DMS153 (cell line): ENCODE results near the gene FITM2.
"Not testable (repeated sequence)": the region's sequence is repeated elsewhere in the genome, so short reads cannot be mapped to it uniquely, and the experiment has no call there.

Experiments used
- DNase-seq: peaks from one replicate; lab custom pipeline; 2025; lab: John Stamatoyannopoulos, UW

FITM2 gene

GRCh38 chr20:44331201-44331600 lies 20.2 kb upstream of the FITM2 start:
- no peak for DNase-seq

- no peak for DNase-seq
Measured at GRCh38 chr20:44328428-44328827, 17.4 kb upstream of the FITM2 start.

GRCh38 chr20:44327748-44328147 lies 16.7 kb upstream of the FITM2 start:
- not testable (repeated sequence) for DNase-seq

GRCh38 chr20:44326391-44327159 lies 15.6 kb upstream of the FITM2 start:
- no peak for DNase-seq

GRCh38 chr20:44324343-44324742 lies 13.3 kb upstream of the FITM2 start:
- DNase-seq: no peak

GRCh38 chr20:44319839-44320422 lies 8.9 kb upstream of the FITM2 start:
- no peak for DNase-seq

- no peak for DNase-seq
Measured at GRCh38 chr20:44314870-44315269, 3.9 kb upstream of the FITM2 start.

GRCh38 chr20:44309763-44310663 lies 989 bp downstream of the FITM2 start:
- DNase-seq: no peak

- no peak for DNase-seq
Measured at GRCh38 chr20:44306927-44307326, 4.1 kb downstream of the FITM2 start.

- no peak for DNase-seq
Measured at GRCh38 chr20:44304383-44304782, 6.6 kb downstream of the FITM2 start.

GRCh38 chr20:44302736-44303135 lies 8.3 kb downstream of the FITM2 start:
- no peak for DNase-seq

- peak; percentile 51 for DNase-seq
Measured at GRCh38 chr20:44302026-44302669, 8.9 kb downstream of the FITM2 start.

GRCh38 chr20:44301285-44301684 lies 9.7 kb downstream of the FITM2 start:
- no peak for DNase-seq

GRCh38 chr20:44299011-44299535 lies 11.9 kb downstream of the FITM2 start:
- DNase-seq: not testable (repeated sequence)

- no peak for DNase-seq
Measured at GRCh38 chr20:44297721-44298120, 13.3 kb downstream of the FITM2 start.

GRCh38 chr20:44296011-44296410 lies 15.0 kb downstream of the FITM2 start:
- peak; percentile 76 for DNase-seq

GRCh38 chr20:44291754-44292153 lies 19.2 kb downstream of the FITM2 start:
- no peak for DNase-seq

- DNase-seq: no peak
Measured at GRCh38 chr20:44288252-44288651, 22.8 kb downstream of the FITM2 start.

- DNase-seq: no peak
Measured at GRCh38 chr20:44287272-44288097, 23.5 kb downstream of the FITM2 start.

- DNase-seq: no peak
Measured at GRCh38 chr20:44284032-44284431, 27.0 kb downstream of the FITM2 start.

- no peak for DNase-seq
Measured at GRCh38 chr20:44282192-44282591, 28.8 kb downstream of the FITM2 start.
